HepG2 (cell line): ENCODE data around the gene RUVBL2.

Source experiments
- RNF219 ChIP-seq: sonication (generic); formaldehyde crosslinking; IDR thresholded peaks from 2 replicates; pipeline ENCODE4 v1.5.0; 2020; ENCODE audit warnings: mild to moderate bottlenecking, missing genetic modification reagents
- SMC3 ChIP-seq: IDR thresholded peaks from 2 replicates; pipeline ENCODE4 v1.6.1; 2011; ENCODE audit warnings: low read length, improper control_type of control experiment
- YEATS2 ChIP-seq: sonication (generic); formaldehyde crosslinking; IDR thresholded peaks from 2 replicates; pipeline ENCODE4 v1.4.0; 2020; ENCODE audit warnings: missing genetic modification reagents, borderline replicate concordance
- TF ChIP-seq, protein P1 (sequence below): sonication (generic); formaldehyde crosslinking; IDR thresholded peaks from 2 replicates; pipeline ENCODE4 v1.5.0; 2020; ENCODE audit warnings: mild to moderate bottlenecking, missing genetic modification reagents, moderate library complexity
- TF ChIP-seq, protein P2 (sequence below), 2 experiments: IDR thresholded peaks; 2 replicates each; pipeline ENCODE4 v1.6.1; 2011 to 2012; ENCODE audit warnings: low read length in 2 of 2, borderline replicate concordance in 1 of 2, low read depth in 1 of 2, mild to moderate bottlenecking in 1 of 2, moderate library complexity in 1 of 2

DNA sequence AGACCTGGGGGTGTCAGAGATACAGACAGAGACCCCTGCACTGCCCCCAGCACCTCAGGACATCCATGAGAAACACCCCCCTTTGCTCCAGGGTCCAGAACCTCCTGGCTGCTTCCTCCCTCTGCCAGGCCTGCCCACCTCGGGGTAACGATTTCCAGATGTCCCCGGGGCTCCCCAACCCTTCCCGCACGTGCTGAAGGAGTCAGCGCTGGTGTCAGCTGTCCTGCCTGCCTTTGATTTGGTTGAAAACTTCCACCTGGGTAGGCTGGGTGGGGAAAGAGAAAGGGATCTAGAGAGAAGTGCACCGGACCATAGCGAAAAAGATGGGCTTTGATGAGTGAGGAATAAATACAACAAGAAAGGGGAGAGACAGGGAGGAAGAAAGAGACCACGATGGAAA is 65.4 kb downstream of the RUVBL2 start:
- TF ChIP-seq SMC3 (no peak), YEATS2 (CRISPR knock-in tag) (no peak), RNF219 (CRISPR knock-in tag) (no peak)
- TF ChIP-seq, protein P1, sequence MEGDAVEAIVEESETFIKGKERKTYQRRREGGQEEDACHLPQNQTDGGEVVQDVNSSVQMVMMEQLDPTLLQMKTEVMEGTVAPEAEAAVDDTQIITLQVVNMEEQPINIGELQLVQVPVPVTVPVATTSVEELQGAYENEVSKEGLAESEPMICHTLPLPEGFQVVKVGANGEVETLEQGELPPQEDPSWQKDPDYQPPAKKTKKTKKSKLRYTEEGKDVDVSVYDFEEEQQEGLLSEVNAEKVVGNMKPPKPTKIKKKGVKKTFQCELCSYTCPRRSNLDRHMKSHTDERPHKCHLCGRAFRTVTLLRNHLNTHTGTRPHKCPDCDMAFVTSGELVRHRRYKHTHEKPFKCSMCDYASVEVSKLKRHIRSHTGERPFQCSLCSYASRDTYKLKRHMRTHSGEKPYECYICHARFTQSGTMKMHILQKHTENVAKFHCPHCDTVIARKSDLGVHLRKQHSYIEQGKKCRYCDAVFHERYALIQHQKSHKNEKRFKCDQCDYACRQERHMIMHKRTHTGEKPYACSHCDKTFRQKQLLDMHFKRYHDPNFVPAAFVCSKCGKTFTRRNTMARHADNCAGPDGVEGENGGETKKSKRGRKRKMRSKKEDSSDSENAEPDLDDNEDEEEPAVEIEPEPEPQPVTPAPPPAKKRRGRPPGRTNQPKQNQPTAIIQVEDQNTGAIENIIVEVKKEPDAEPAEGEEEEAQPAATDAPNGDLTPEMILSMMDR, result no peak
- TF ChIP-seq, protein P2, sequence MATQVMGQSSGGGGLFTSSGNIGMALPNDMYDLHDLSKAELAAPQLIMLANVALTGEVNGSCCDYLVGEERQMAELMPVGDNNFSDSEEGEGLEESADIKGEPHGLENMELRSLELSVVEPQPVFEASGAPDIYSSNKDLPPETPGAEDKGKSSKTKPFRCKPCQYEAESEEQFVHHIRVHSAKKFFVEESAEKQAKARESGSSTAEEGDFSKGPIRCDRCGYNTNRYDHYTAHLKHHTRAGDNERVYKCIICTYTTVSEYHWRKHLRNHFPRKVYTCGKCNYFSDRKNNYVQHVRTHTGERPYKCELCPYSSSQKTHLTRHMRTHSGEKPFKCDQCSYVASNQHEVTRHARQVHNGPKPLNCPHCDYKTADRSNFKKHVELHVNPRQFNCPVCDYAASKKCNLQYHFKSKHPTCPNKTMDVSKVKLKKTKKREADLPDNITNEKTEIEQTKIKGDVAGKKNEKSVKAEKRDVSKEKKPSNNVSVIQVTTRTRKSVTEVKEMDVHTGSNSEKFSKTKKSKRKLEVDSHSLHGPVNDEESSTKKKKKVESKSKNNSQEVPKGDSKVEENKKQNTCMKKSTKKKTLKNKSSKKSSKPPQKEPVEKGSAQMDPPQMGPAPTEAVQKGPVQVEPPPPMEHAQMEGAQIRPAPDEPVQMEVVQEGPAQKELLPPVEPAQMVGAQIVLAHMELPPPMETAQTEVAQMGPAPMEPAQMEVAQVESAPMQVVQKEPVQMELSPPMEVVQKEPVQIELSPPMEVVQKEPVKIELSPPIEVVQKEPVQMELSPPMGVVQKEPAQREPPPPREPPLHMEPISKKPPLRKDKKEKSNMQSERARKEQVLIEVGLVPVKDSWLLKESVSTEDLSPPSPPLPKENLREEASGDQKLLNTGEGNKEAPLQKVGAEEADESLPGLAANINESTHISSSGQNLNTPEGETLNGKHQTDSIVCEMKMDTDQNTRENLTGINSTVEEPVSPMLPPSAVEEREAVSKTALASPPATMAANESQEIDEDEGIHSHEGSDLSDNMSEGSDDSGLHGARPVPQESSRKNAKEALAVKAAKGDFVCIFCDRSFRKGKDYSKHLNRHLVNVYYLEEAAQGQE (IDR thresholded peaks at IDR 0.05; ENCODE audit: borderline replicate concordance in 1 of 2, low read depth in 1 of 2, low read length in 2 of 2), result no peak
